Measurements from ENCODE around the gene SEC24D.
A peak's percentile ranks its signal among the peaks of the same experiment; 100 is the strongest.

SEC24D gene

GRCh38 chr4:118845552-118846050 is 9.7 kb upstream of the SEC24D start:
- FAIRE-seq = no peak

DNA sequence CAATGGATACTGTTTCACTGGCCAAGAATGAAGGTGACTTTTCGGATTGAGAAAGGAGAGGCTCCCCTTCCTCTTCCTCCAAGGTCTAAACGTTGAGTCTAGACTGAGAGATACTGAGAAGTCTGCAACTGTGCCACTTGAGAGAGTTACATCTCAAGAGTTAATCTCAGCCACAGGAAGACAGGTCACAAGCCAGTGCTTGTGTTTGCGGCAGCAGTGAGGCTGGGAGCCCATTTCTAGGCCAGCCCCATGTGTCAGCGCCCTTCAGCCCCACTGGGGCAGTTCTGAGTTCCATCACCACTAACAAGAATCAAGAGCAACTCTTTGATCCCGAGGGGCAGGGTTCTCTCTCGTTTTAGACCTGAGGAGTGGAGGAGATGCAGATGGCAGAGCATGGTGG is 7.3 kb upstream of the SEC24D start:
- DNase-seq (ENCODE audit: low spot score) = no peak
- no peak for FAIRE-seq

More at GRCh38 chr4:118845552-118846050, 9.7 kb upstream of the SEC24D start:
- DNase-seq (ENCODE audit: low spot score) = no peak

GRCh38 chr4:118842055-118842454 is 6.1 kb upstream of the SEC24D start:
- DNase-seq (ENCODE audit: low spot score) (peak; percentile 62), FAIRE-seq (no peak)

- DNase-seq (ENCODE audit: low spot score) (no peak), FAIRE-seq (no peak)
Observed at GRCh38 chr4:118839221-118839927, 3.4 kb upstream of the SEC24D start.

GRCh38 chr4:118837121-118837507 is 1.2 kb upstream of the SEC24D start:
- FAIRE-seq (no peak), DNase-seq (ENCODE audit: low spot score) (no peak)

DNA sequence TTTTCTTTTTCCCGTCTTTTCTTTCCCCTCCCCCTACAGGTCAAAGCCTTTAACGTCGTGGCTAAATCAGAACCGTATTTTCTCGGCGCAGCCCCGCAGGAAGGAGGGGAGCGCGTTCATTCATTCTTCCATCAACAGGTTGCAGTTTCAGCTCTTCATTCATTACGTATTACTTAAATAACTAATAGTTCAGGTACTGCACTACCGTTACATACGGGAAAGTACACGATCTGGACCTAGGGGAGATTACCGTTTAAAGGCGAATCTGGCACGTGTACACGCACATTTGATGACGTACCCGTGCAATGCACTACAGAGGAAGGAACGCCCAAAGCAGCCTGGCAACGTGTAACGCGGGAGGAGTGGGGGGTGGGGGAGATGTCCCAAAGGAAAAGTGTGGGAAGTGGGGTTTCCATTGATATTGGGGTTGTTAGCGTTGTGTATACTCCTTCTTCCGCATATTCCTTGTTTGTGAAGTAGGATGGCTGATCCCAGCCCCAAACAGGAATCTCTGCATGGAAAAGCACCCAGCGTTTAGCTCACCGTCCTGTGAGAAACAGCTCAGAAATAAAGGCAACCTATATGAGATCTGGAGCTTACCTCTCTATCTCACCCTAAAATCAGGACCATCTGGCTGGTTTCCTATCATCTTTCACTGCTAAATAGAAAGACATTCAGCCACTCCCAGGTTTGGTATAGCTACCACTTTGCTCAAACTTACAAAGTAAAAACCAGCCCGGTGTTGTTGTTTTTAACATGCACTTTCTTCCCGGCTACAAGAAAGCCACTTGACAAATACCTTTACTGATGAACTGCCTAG is 585 bp upstream of the SEC24D start:
- DNase-seq (ENCODE audit: low spot score) = peak; percentile 41
- FAIRE-seq = no peak

- peak; percentile 78 for FAIRE-seq
Observed at GRCh38 chr4:118834960-118835569, 861 bp downstream of the SEC24D start.

DNA sequence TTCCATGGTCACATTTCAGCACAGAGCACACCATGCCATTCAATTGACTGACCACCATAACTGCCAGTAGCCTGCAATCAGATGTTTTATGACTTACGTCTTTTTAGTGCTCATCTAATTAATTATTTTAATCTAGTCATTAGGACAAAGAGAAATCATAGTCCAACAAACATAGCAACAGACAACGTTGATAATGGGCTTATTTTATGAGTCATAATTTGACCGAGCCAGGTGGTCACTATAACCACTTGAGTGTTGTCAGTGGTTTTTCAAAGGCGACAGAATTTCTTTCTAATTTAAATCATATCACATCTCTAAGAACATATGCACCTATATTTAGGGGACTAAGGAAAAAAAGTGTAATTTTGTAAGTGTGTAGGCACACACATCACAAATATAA is 1.9 kb downstream of the SEC24D start:
- DNase-seq (ENCODE audit: low spot score) (no peak), FAIRE-seq (no peak)

More at GRCh38 chr4:118834960-118835569, 861 bp downstream of the SEC24D start:
- DNase-seq (ENCODE audit: low spot score) = peak; percentile 90

- FAIRE-seq (no peak), DNase-seq (ENCODE audit: low spot score) (no peak)
Observed at GRCh38 chr4:118833192-118833820, 2.6 kb downstream of the SEC24D start.

DNA sequence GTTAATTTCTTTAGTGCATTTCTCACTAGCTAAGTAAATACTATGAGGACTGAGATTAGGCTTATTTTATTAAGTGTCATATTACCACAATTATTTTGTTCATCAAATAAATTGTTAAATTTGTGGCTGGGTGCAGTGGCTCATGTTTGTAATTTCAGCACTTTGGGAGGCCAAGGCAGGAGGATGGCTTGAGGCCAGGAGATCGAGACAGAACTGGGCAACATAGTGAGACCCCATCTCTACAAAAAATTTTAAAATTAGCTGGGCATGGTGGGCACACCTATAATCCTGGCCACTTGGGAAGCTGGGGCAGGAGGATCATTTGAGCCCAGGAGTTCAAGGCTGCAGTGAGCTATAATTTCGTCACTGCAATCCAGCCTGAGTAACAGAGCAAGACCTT is 6.8 kb downstream of the SEC24D start:
- no peak for DNase-seq (ENCODE audit: low spot score)
- FAIRE-seq = no peak

DNA sequence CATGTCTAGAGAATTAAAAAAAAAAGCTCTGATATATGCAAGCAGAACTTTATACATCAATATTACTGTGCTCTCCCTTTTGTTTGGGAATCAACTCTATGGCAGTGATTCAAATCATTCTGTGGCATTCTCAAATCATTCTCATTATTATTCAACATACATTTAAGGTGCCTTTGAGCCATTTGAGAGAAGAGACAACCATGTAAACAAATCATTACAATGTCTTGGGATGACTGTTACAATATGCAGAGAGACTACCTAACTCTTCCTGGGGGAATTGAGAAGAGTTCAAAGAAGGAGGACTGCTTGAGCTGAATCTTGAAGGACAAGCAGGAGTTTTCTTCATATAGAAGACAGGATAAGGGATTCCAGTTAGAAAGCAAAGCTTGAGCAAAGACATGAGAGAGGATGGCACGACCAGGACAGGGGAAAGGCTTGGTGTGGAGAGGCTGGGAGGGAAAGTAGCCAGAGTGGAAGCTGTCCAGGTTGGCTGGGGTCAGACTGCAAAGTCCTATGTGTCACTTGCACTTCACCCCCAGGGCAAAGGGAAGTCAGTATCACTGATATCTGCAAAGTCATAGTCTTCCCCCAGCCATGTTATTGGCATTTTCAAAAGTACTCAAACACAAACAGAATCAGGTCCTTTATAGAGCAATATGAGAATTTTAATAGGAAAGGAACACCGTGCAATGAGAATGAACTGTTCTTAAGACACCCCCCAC is 9.0 kb downstream of the SEC24D start:
- FAIRE-seq (no peak), DNase-seq (ENCODE audit: low spot score) (no peak)

DNA sequence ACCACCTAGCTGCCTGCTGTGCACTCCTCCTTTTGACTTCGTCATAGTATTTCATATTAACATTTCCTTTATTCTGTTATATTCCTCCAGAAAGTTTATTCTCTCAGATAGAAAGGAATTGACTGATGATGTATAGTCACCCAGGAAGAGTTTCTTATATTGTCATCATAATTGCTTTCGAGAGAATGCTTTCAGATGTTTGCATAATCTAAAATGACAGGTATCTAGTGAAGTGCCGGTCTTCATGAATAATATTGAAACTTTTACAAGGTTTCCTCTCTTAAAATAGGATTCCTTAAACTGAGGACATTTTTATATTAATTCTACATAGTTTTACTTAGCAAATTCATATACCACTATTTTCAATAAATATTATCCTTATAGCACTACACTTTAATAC is 10.1 kb downstream of the SEC24D start:
- FAIRE-seq (no peak), DNase-seq (ENCODE audit: low spot score) (no peak)

DNA sequence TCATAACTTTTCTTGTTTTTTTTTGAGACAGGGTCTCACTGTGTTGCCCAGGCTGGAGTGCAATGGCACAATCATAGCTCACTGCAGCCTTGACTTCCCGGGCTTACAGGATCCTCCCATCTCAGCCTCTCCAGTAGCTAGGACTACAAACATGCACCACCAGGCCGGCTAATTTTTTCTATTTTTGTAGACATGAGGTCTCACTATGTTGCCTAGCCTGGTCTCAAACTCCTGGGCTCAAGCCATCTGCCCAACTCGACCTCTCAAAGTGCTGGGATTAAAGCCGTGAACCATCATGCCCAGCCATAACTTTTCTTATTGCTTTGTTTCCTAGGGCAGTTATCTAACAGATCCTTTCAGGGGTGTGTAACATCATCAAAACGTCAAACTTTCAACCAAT is 11.8 kb downstream of the SEC24D start:
- FAIRE-seq (no peak), DNase-seq (ENCODE audit: low spot score) (no peak)

DNA sequence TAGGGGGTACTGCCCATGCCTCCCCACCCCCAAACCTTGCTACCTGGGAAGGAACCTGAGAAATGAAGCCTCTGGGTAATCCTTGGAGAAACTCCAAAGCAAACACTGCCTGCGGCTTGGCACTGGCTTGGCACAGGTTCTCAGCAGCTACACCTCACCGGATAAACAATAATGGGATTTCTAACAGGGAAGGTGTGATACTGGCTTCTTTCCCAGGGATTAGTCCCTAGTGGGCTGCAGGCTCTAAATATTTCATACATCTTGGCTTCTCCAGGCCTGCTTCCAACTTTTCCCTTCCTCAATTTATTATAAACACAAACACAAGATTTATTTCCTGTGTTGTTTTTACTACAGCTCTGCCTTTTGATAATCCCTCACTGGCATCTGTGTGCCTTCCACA is 12.5 kb downstream of the SEC24D start:
- FAIRE-seq (no peak), DNase-seq (ENCODE audit: low spot score) (no peak)

DNA sequence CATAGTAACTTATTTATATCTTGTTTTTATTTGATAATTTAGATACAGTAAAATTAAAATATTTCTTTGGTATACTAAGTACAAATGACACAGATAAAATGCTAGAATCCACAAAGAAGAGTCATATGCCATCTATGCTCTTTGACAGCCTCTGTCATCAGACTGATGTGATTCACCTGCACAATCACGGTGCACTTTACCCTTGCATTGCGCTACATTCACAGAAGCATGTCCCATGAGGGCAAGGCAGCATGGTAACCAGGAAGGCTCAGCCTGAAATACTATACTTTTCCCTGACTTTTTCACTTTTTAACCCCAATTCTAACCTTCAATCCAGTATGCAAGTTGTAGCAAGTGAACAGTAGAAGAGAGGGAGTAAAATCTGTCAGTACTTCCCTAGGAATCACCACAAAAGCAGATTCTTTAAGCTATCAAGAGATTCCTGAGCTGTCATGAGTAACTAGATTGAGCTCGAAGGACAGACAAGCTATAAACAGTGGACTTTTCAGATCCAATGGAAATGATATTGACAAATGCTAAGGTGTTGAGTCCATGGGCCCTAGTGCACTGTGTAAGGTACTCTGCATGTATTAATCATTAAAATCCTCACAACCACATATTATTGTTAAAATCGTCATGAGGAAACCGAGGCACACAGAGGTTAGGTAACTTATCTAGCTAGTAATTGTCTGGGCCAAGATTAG is 14.2 kb downstream of the SEC24D start:
- peak; percentile 21 for FAIRE-seq

DNA sequence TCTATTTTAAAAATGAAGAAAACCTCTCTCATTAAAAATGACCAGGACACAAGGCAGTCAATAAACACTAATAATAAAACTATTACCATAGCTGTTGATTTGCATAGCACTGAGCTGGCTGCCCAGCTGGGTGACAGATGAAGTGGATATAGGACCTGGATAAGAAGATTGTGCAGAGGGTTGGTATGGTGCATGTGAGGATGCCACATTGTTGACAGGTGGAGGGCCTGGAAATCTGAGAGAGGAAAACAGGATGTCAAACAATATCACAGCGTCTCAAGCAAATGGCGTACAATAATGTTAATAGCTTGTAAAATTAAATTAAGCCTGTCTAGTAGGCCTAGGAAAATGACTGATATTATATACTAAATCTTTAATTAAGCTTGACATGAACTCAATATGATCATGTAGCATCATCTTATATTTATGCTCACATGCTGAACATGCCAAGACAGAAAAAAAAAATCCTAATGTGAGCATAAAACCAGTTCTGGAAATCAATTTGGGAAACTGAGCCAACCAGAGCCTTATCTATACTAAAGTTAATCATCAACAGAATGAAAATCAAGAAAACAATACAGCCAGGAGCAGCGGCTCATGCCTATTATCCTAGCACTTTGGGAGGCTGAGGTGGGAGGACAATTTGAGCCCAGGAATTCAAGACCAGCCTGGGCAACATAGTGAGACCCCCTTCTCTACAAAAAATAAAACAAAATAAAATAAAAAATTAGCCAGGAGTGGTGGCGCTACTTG is 18.6 kb downstream of the SEC24D start:
- no peak for FAIRE-seq
- no peak for DNase-seq (ENCODE audit: low spot score)

More for the DNA sequence above, 14.2 kb downstream of the SEC24D start:
- no peak for DNase-seq (ENCODE audit: low spot score)

GRCh38 chr4:118816538-118817177 is 19.3 kb downstream of the SEC24D start:
- FAIRE-seq = no peak
- DNase-seq (ENCODE audit: low spot score) = no peak

GRCh38 chr4:118814891-118815290 is 21.0 kb downstream of the SEC24D start:
- FAIRE-seq = no peak
- no peak for DNase-seq (ENCODE audit: low spot score)

DNA sequence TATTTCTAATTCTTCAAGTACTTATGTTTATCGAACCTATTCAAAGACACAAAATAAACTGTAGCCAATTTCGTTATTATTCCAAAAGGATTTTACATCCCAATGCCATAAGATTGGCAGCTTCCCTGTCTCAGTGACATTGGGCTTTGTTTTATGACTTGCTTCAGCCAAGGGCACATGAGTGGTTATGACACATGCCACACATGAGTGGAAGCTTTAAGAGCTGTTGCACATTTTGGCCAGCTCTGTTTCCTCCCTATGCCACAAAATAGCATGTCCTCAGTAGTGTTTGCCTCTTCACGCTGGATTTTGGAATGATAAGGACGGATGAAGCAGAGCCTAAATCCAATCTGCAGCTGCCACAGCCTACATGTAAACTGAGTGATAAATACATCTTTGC is 21.9 kb downstream of the SEC24D start:
- FAIRE-seq (no peak), DNase-seq (ENCODE audit: low spot score) (no peak)

All from RCC 7860 (cell line).